ENCODE measurements around the gene ATP2B3. TPM values are rescaled to one million over a fixed set of nuclear protein-coding genes. Genes with fewer than 3 reads are reported as not detected.

ATP2B3 gene
- total RNA-seq, 1 donor from 2014 or later = 0.37 TPM

DNA sequence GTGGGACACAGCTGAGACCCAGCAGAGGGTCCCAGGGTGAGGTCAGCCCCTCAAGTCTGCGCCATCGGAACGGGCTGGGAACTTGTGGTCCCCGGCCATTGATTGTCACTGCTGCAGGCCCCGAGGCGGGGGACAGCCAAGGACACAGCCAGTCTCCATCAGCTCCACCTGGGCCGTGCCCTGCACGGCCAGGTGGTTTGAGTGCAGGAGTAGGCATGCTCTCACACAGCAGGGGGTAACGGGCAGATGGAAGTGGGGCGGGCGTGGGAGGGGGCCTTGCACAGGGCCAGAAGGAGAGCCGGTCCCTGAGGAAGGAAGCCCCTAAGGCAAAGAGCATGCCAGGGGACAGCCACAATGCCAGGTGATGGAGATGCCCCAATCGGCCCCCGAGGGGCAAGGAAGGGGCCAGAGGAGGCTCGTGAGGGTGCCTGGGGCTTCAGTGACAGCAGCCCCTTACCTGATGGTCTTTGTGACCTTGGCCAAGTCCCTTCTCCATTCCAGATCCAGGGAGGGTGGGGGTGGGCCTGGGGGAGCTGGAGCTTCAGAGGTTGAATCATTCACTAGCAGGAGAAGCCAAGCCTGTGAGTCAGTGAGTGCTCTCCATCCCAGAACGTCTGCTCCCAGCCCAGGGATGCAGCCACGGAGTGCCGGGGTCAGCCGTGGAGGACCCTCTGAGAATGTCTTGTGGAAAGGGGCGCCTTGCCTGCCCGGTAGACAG is 2.3 kb downstream of the ATP2B3 start:
- DNase-seq (ENCODE audit: low spot score) = no peak
- peaks cover 8% of the 10 kb centered on the region for H3K4me1 Mint-ChIP-seq (ENCODE audit: low read depth)
- peaks cover 9% of the 10 kb centered on the region for H3K27me3 Mint-ChIP-seq (ENCODE audit: low read depth)
- no peaks in the 10 kb centered on the region for H3K9me3 Mint-ChIP-seq (ENCODE audit: low read depth)
- no peak overlapping the region for H3K27ac Mint-ChIP-seq (ENCODE audit: unreplicated experiment)
- H3K36me3 Mint-ChIP-seq (ENCODE audit: low read depth) = no peaks in the 10 kb centered on the region
- no peak overlapping the region for H3K4me3 Mint-ChIP-seq (ENCODE audit: unreplicated experiment)
- TF ChIP-seq, protein P1, sequence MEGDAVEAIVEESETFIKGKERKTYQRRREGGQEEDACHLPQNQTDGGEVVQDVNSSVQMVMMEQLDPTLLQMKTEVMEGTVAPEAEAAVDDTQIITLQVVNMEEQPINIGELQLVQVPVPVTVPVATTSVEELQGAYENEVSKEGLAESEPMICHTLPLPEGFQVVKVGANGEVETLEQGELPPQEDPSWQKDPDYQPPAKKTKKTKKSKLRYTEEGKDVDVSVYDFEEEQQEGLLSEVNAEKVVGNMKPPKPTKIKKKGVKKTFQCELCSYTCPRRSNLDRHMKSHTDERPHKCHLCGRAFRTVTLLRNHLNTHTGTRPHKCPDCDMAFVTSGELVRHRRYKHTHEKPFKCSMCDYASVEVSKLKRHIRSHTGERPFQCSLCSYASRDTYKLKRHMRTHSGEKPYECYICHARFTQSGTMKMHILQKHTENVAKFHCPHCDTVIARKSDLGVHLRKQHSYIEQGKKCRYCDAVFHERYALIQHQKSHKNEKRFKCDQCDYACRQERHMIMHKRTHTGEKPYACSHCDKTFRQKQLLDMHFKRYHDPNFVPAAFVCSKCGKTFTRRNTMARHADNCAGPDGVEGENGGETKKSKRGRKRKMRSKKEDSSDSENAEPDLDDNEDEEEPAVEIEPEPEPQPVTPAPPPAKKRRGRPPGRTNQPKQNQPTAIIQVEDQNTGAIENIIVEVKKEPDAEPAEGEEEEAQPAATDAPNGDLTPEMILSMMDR (IDR thresholded peaks at IDR 0.05) = no peak

- no peak for DNase-seq (ENCODE audit: low spot score)
- H3K36me3 Mint-ChIP-seq (ENCODE audit: low read depth) = no peaks in the 10 kb centered on the region
- H3K27me3 Mint-ChIP-seq (ENCODE audit: low read depth) = peaks cover 10% of the 10 kb centered on the region
- H3K4me1 Mint-ChIP-seq (ENCODE audit: low read depth) = peaks cover 8% of the 10 kb centered on the region
- TF ChIP-seq, protein P1 (IDR thresholded peaks at IDR 0.05) = no peak
- no peaks in the 10 kb centered on the region for H3K9me3 Mint-ChIP-seq (ENCODE audit: low read depth)
- no peak overlapping the region for H3K4me3 Mint-ChIP-seq (ENCODE audit: unreplicated experiment)
- no peak overlapping the region for H3K27ac Mint-ChIP-seq (ENCODE audit: unreplicated experiment)
Measured at GRCh38 chrX:153520287-153520917, 3.0 kb downstream of the ATP2B3 start.

DNA sequence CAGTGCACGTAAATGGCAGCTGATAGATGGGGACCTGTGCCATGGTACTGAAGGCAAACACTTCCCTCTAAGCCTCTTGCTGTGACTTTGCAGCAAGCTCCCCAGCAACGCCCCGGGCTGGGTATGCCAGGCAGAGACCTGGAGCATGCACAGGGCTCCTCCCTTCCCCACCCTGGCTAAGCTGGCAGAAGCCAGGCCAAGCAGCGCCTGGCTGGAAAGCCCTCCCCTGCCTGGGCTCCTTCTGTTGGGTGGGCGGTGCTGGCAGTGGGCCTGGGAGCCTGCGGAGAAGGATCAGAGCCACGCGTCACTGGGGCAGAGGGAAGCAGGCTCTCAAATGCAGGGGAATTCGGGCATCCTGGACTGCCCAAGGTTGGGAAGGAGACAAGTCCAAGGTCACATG is 3.6 kb downstream of the ATP2B3 start:
- peaks cover 7% of the 10 kb centered on the region for H3K27me3 Mint-ChIP-seq (ENCODE audit: low read depth)
- TF ChIP-seq, protein P1 (IDR thresholded peaks at IDR 0.05) = no peak
- H3K9me3 Mint-ChIP-seq (ENCODE audit: low read depth) = no peaks in the 10 kb centered on the region
- peaks cover 8% of the 10 kb centered on the region for H3K4me1 Mint-ChIP-seq (ENCODE audit: low read depth)
- peak overlapping the region; percentile 27 for H3K27ac Mint-ChIP-seq (ENCODE audit: unreplicated experiment)
- no peak for DNase-seq (ENCODE audit: low spot score)
- H3K4me3 Mint-ChIP-seq (ENCODE audit: unreplicated experiment) = no peak overlapping the region
- no peaks in the 10 kb centered on the region for H3K36me3 Mint-ChIP-seq (ENCODE audit: low read depth)

DNA sequence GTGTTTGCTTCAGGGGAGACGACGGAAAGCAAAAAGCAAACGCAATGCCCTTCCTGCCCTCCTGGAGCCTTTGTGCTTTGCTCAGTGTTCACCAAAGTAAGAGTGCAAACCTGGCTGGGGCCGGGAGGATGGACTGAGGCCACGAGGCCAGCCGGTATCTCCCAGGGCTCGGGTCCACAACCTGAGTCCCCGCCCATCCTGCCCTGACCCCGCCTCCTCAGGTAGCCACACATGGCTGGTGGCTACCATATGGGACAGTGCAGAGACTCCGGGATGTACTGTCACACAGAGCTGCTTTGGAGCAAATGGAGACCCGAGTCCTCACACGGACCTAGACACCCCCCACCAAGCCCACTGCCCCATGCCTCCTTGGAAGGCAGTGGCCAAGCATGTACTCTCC is 4.8 kb downstream of the ATP2B3 start:
- no peak overlapping the region for H3K4me3 Mint-ChIP-seq (ENCODE audit: unreplicated experiment)
- TF ChIP-seq, protein P1 (IDR thresholded peaks at IDR 0.05) = no peak
- H3K9me3 Mint-ChIP-seq (ENCODE audit: low read depth) = no peaks in the 10 kb centered on the region
- H3K27me3 Mint-ChIP-seq (ENCODE audit: low read depth) = peaks cover 11% of the 10 kb centered on the region
- H3K27ac Mint-ChIP-seq (ENCODE audit: unreplicated experiment) = no peak overlapping the region
- no peaks in the 10 kb centered on the region for H3K36me3 Mint-ChIP-seq (ENCODE audit: low read depth)
- DNase-seq (ENCODE audit: low spot score) = no peak
- peaks cover 8% of the 10 kb centered on the region for H3K4me1 Mint-ChIP-seq (ENCODE audit: low read depth)

DNA sequence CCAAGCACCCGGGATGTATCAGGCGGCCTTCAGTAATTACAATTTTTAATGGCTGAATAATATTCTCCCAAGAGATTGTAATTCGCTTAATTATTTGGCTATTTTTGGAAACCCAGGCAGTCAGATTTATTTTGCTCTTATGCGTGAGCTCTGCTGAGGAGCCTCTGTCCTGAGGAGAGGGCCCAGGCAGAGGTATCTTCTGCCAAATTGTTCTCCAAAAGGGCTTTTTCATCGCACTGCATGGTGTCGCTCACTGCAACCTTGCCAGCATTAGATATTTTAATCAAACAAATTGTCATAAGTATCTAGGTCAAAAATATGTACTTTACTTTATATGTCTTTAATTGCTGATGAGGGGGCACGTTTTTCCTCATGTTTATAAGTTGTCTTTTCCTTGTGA is 5.8 kb downstream of the ATP2B3 start:
- H3K27me3 Mint-ChIP-seq (ENCODE audit: low read depth) = peaks cover 12% of the 10 kb centered on the region
- H3K9me3 Mint-ChIP-seq (ENCODE audit: low read depth) = no peaks in the 10 kb centered on the region
- no peaks in the 10 kb centered on the region for H3K36me3 Mint-ChIP-seq (ENCODE audit: low read depth)

More for the DNA sequence above, 5.8 kb downstream of the ATP2B3 start:
- DNase-seq (ENCODE audit: low spot score) = no peak
- Mint-ChIP-seq H3K4me3 (ENCODE audit: unreplicated experiment) (no peak overlapping the region), H3K4me1 (ENCODE audit: low read depth) (peaks cover 7% of the 10 kb centered on the region), H3K27ac (ENCODE audit: unreplicated experiment) (no peak overlapping the region)
- TF ChIP-seq, protein P1 (IDR thresholded peaks at IDR 0.05) = no peak
